B cell (primary cell): ENCODE measurements around the gene P4HA2. TPM values are rescaled to one million over a fixed set of nuclear protein-coding genes. Genes with fewer than 3 reads are reported as not detected.

Source experiments
- ATAC-seq: fragments of 200-7000 bp; cut with Tn5 transposase; one replicate; pipeline ENCODE4 v1.10.0; 2021; ENCODE audit warnings: low read depth, mild to moderate bottlenecking, moderate number of reproducible peaks, moderate library complexity
- CTCF ChIA-PET: fragments of 350-600 bp; sonication (Branson Sonifier 250); formaldehyde crosslinking; loops from one replicate; lab custom pipeline; 2021; ENCODE audit warnings: antibody characterized with exemption, inconsistent platforms; lab: Charles Lee
- POLR2A ChIA-PET: fragments of 350-600 bp; sonication (Branson Sonifier 250); formaldehyde crosslinking; loops from one replicate; lab custom pipeline; 2021; ENCODE audit warnings: antibody characterized with exemption; lab: Charles Lee
- DNase-seq: peaks from one replicate; pipeline ENCODE4 v3.0.0; 2013
- H2AFZ ChIP-seq: 2 replicates; pipeline ENCODE4 v1.6.1; 2012; ENCODE audit warnings: mild to moderate bottlenecking, low read depth, low read length; ENCODE audit not compliant: insufficient read depth, poor library complexity, severe bottlenecking
- H3K27ac ChIP-seq, 2 donors: 1 replicate in 1 of 2; 2 replicates in 1 of 2; pipeline ENCODE4 v1.5.1; 2012 to 2013; ENCODE audit warnings: low read length in 2 of 2, mild to moderate bottlenecking in 2 of 2, moderate library complexity in 1 of 2
- H3K27me3 ChIP-seq, 4 experiments: fragments of 200-600 bp in 1 of 4; sonication (generic) in 1 of 4; replicated peaks in 1 of 4; 1 replicate in 2 of 4; 2 replicates in 2 of 4; pipeline versions ENCODE4 v1.6.1 to v1.7.0; 2013 to 2016; ENCODE audit warnings: low read length in 3 of 4, mild to moderate bottlenecking in 2 of 4, mixed read lengths in 1 of 4, moderate library complexity in 1 of 4; ENCODE audit not compliant: insufficient read depth in 4 of 4, control insufficient read depth in 3 of 4; ENCODE audit errors: control extremely low read depth in 1 of 4
- H3K36me3 ChIP-seq, 2 experiments: replicated peaks in 1 of 2; 1 replicate in 1 of 2; 2 replicates in 1 of 2; pipeline versions ENCODE4 v1.6.1 to v1.7.1; 2013; ENCODE audit warnings: low read length in 1 of 2; ENCODE audit not compliant: insufficient read depth in 2 of 2, control insufficient read depth in 1 of 2; ENCODE audit errors: control extremely low read depth in 1 of 2, extremely low read depth in 1 of 2
- H3K4me1 ChIP-seq, 2 donors: fragments of 200-600 bp in 1 of 2; sonication (generic) in 1 of 2; 1 replicate in 1 of 2; 2 replicates in 1 of 2; pipeline versions ENCODE4 v1.5.1 to v1.6.1; 2013 to 2017; ENCODE audit warnings: low read length in 2 of 2; ENCODE audit not compliant: control insufficient read depth in 2 of 2, insufficient read depth in 2 of 2
- H3K4me2 ChIP-seq: replicated peaks from 2 replicates; pipeline ENCODE3; 2012; ENCODE audit warnings: mild to moderate bottlenecking, low read depth, low read length; ENCODE audit not compliant: poor library complexity, severe bottlenecking
- H3K4me3 ChIP-seq, 5 experiments: fragments of 200-600 bp in 1 of 5; sonication (generic) in 1 of 5; 1 replicate in 3 of 5; 2 replicates in 2 of 5; pipeline versions ENCODE4 v1.5.1 to v1.7.0; 2011 to 2016; ENCODE audit warnings: low read length in 4 of 5, mild to moderate bottlenecking in 4 of 5, low read depth in 2 of 5, control low read depth in 1 of 5, moderate library complexity in 1 of 5; ENCODE audit not compliant: insufficient read depth in 1 of 5; ENCODE audit errors: control extremely low read depth in 1 of 5, extremely low read depth in 1 of 5
- H3K79me2 ChIP-seq: fragments of 200-600 bp; sonication (generic); one replicate; pipeline ENCODE4 v1.6.0; 2016; ENCODE audit warnings: low read length; ENCODE audit not compliant: control insufficient read depth, insufficient read depth
- H3K9ac ChIP-seq: fragments of 200-600 bp; sonication (generic); 2 replicates; pipeline ENCODE4 v1.6.1; 2017; ENCODE audit warnings: mild to moderate bottlenecking, low read length, moderate library complexity
- H3K9me3 ChIP-seq, 3 donors: one replicate each; pipeline versions ENCODE4 v1.6.1 to v1.7.1; 2013; ENCODE audit warnings: low read length in 2 of 3; ENCODE audit not compliant: control insufficient read depth in 2 of 3, insufficient read depth in 1 of 3; ENCODE audit errors: control extremely low read depth in 1 of 3
- H4K20me1 ChIP-seq: 2 replicates; pipeline ENCODE4 v1.6.0; 2012; ENCODE audit warnings: mild to moderate bottlenecking, low read length; ENCODE audit not compliant: insufficient read depth, control insufficient read depth, poor library complexity, severe bottlenecking
- H3K27ac Mint-ChIP-seq: one replicate; pipeline ENCODE4 v1.8.0; 2021; ENCODE audit warnings: mixed read lengths
- H3K27me3 Mint-ChIP-seq: one replicate; pipeline ENCODE4 v1.8.0; 2021; ENCODE audit warnings: mixed read lengths
- H3K4me1 Mint-ChIP-seq: one replicate; pipeline ENCODE4 v1.8.0; 2021; ENCODE audit warnings: mixed read lengths
- H3K4me3 Mint-ChIP-seq: one replicate; pipeline ENCODE4 v1.8.0; 2021; ENCODE audit warnings: mixed read lengths
- H3K9me3 Mint-ChIP-seq: one replicate; pipeline ENCODE4 v1.8.0; 2022; ENCODE audit warnings: mixed read lengths; ENCODE audit not compliant: insufficient read depth
- EZH2 ChIP-seq: IDR thresholded peaks from 2 replicates; pipeline ENCODE4 v1.6.1; 2012; ENCODE audit warnings: borderline replicate concordance, low read depth, mild to moderate bottlenecking, moderate library complexity, low read length; ENCODE audit not compliant: insufficient read depth, poor library complexity, severe bottlenecking
- WGBS: methylation state at CpG from one replicate; pipeline ENCODE4 v1.1.5; 2013; ENCODE audit warnings: missing lambda C conversion rate; ENCODE audit not compliant: insufficient coverage; 5-methylcytosine and 5-hydroxymethylcytosine counted together
- intact Hi-C: fragments of 100-400 bp; cut with micrococcal nuclease; formaldehyde crosslinking; loops from one replicate; pipeline ENCODE4 v1.10.0; 2022
- polyA plus RNA-seq: library from polyadenylated mRNA; depleted of rRNA; stranded (reverse); fragments of >200 nt; gene quantifications from 2 replicates; pipeline ENCODE4 v1.2.3, GENCODE V29; 2012
- total RNA-seq, 2 donors: library from RNA; stranded (reverse); fragments of 120-200 nt in 1 of 2; gene quantifications; 1 replicate in 1 of 2; 2 replicates in 1 of 2; pipeline versions ENCODE4 v1.2.3 to v1.2.4, GENCODE V29; 2013 to 2022
- TF ChIP-seq, protein P1 (sequence below): fragments of 200-600 bp; IDR thresholded peaks from one replicate; pipeline ENCODE4 v1.8.0; 2022; ENCODE audit warnings: antibody characterized with exemption, mild to moderate bottlenecking

P4HA2 gene
- total and polyA plus RNA-seq, 2 donors (not counting 1 experiment from before 2014, with no cell fraction given): 0.09 to 0.25 TPM

DNA sequence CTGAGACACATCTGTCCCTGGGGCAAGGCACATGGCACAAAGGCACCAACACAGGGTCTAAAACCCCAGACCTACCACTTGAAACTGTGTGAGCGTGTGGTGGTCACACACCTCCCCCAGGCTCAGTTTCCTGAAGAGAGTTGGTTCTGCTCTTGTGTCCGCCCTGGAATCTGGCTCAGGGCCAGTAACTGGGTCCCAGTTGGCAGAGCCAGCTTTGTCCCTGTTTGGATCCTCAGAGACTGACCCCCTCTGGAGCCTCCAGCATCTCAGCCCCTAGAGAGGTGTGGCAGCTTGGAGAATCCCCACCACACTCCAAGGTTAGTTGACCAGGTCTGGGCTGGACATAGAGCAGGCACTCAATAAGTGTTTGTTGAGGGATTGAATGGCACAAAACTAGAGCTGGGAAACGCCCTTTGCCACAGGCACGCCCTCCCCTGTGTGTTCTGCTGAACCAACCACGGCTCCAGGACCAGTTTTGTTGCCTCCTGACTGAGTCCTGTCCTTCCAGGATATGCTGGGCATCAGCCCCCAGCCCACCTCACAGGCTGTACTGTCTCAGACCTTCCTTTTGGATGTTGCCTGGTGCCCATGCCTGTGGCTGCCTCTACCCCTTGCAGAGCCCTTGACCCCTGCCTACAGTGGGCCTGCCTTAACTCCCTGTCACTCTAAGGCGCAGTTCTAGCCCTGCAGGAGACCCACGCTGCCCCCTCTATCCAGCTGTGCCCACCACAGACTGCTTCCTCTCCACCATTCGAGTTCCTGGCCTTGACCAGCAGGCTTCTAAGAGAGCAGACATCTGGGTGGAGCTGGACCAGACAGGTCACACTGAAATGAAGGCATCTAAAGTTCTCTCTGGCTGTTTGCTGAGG, 26.0 kb upstream of the P4HA2 start:
- Histone ChIP-seq H4K20me1 (no peaks in the 10 kb centered on the region), H3K9me3 (peaks cover 0 to 7% (median 0%) of the 10 kb centered on the region in 3 donors), H3K27me3 (peaks cover 0 to 31% (median 13%) of the 10 kb centered on the region in 4 experiments), H3K27ac (no peak overlapping the region), H3K4me1 (peaks cover 8 to 9% of the 10 kb centered on the region in 2 donors), H3K9ac (no peak overlapping the region), H3K79me2 (no peaks in the 10 kb centered on the region), H2AFZ (no peak overlapping the region), H3K36me3 (no peaks in the 10 kb centered on the region), H3K4me2 (no peak overlapping the region), H3K4me3 (no peak overlapping the region)
- ATAC-seq (no peak), DNase-seq (no peak)
- Mint-ChIP-seq H3K27ac (no peak overlapping the region), H3K9me3 (no peaks in the 10 kb centered on the region), H3K4me1 (peaks cover 2% of the 10 kb centered on the region), H3K27me3 (peaks cover 17% of the 10 kb centered on the region), H3K4me3 (no peak overlapping the region)
- WGBS: 89% methylated on average over 8 of the region's 8 CpGs
- CTCF ChIA-PET: interaction anchor here (1.1 kb wide), 1 partner anchor 15 kb away, joined by 3 read pairs; no protein-coding TSS in a partner anchor
- POLR2A ChIA-PET: no interaction called here
- intact Hi-C loops: no loop called here
- TF ChIP-seq, protein P1, sequence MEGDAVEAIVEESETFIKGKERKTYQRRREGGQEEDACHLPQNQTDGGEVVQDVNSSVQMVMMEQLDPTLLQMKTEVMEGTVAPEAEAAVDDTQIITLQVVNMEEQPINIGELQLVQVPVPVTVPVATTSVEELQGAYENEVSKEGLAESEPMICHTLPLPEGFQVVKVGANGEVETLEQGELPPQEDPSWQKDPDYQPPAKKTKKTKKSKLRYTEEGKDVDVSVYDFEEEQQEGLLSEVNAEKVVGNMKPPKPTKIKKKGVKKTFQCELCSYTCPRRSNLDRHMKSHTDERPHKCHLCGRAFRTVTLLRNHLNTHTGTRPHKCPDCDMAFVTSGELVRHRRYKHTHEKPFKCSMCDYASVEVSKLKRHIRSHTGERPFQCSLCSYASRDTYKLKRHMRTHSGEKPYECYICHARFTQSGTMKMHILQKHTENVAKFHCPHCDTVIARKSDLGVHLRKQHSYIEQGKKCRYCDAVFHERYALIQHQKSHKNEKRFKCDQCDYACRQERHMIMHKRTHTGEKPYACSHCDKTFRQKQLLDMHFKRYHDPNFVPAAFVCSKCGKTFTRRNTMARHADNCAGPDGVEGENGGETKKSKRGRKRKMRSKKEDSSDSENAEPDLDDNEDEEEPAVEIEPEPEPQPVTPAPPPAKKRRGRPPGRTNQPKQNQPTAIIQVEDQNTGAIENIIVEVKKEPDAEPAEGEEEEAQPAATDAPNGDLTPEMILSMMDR: no peak
- TF ChIP-seq EZH2: no peak

GRCh38 chr5:132253008-132253441, 25.4 kb upstream of the P4HA2 start:
- Histone ChIP-seq H3K79me2 (no peaks in the 10 kb centered on the region), H3K27ac (no peak overlapping the region), H3K9ac (no peak overlapping the region), H3K36me3 (no peaks in the 10 kb centered on the region), H3K4me3 (no peak overlapping the region), H4K20me1 (no peaks in the 10 kb centered on the region), H3K9me3 (peaks cover 0 to 8% (median 0%) of the 10 kb centered on the region in 3 donors), H2AFZ (no peak overlapping the region), H3K27me3 (peaks cover 0 to 24% (median 10%) of the 10 kb centered on the region in 4 experiments), H3K4me2 (no peak overlapping the region), H3K4me1 (peaks cover 8 to 9% of the 10 kb centered on the region in 2 donors)
- peaks cover 2% of the 10 kb centered on the region for H3K4me1 Mint-ChIP-seq
- peaks cover 17% of the 10 kb centered on the region for H3K27me3 Mint-ChIP-seq
- intact Hi-C loops: no loop called here
- no peaks in the 10 kb centered on the region for H3K9me3 Mint-ChIP-seq
- no peak overlapping the region for H3K27ac Mint-ChIP-seq
- DNase-seq: no peak
- POLR2A ChIA-PET: no interaction called here
- no peak for ATAC-seq
- 90% methylated on average over 2 of the region's 4 CpGs for WGBS
- no peak overlapping the region for H3K4me3 Mint-ChIP-seq
- TF ChIP-seq, protein P1: no peak
- TF ChIP-seq EZH2: no peak
- CTCF ChIA-PET: no interaction called here
